HG03378 (cell line): ENCODE measurements around the gene TMEM171.

Experiments
- ATAC-seq: cut with Tn5 transposase; IDR thresholded peaks from one replicate; pipeline ENCODE4 v1.9.1; 2021; ENCODE audit warnings: mild to moderate bottlenecking, moderate library complexity; ENCODE audit not compliant: unreplicated experiment

TMEM171 gene

GRCh38 chr5:73119451-73120157, 771 bp upstream of the TMEM171 start:
- ATAC-seq, result no peak

- no peak for ATAC-seq
Measured at GRCh38 chr5:73121119-73121463, 716 bp downstream of the TMEM171 start.

DNA sequence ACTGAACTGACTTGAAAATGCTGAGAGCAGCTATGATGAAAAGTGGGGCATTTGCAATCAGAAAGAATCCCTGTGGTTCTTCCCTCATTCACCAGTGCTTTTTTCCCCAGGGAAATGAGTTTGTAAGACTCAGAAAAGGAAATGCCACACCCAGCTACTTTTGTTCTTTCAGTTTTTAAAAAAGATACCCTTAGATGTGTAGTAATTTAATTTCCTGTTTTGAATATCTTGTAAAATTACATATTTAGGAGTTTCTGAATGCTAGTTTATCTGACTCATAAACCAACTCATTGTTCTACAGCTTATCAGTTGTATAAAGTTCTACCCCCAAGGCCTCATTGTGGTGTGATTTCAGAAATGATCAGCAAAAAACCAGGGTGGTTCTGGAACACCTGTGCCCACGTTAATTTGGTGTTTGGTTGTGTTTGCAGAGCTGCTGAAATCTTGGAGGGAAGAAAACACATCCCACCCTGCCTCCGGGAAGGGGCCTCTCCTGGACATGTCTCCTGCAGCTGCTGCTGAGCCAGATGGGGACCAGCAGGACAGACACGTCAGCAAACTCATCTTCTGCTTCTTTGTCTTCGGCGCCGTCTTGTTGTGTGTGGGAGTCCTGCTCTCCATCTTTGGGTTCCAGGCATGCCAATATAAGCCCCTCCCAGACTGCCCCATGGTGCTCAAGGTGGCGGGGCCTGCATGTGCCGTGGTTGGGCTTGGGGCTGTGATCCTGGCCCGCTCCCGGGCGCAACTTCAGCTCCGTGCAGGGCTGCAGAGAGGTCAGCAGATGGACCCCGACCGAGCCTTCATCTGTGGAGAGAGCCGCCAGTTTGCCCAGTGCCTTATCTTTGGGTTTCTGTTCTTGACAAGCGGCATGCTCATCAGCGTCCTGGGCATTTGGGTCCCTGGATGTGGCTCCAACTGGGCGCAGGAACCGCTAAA, 2.8 kb downstream of the TMEM171 start:
- ATAC-seq, result no peak

- no peak for ATAC-seq
Measured at GRCh38 chr5:73125289-73125688, 4.9 kb downstream of the TMEM171 start.

DNA sequence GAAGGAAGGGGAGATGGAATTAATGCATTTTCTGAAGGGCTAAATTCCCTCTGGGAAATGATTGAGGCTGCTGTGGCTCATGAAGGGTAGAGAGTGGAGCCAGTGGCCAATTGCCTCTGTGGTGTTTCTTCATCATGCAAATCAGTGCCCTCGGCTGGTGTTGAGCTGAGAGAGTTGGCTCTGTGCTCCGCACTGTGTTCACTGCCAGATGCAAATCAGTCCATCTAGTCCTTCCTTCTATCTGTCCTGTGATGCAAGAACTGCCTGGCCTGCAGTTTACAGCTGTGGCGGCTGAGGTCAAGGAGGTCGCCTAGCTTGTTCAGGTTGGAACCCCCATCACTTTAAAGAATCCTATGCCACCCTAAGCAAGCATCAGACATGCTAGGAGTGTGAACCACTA, 6.0 kb downstream of the TMEM171 start:
- ATAC-seq, result no peak

- ATAC-seq, result no peak
Measured at GRCh38 chr5:73126957-73127356, 6.6 kb downstream of the TMEM171 start.

- ATAC-seq, result no peak
Measured at GRCh38 chr5:73129143-73129542, 8.8 kb downstream of the TMEM171 start.

DNA sequence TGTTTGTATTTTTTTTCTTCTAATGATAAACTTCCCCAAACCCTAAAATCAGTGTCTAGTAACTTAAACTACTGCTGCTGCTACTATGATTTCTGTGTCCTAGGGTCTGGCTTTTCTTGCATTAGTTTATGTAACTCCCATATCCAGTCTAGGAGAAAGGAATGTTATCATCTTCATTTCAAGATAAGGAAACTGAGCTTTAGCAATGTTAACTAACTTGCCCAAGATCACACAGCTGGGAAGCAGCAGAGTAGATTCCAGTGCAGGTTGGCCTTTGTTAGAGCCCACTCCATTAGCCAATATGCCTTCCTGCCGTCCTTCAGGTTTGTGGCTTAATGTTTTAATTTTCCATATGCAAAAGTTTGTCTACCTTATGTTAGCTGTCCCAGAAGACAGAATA, 10.4 kb downstream of the TMEM171 start:
- ATAC-seq, result no peak

DNA sequence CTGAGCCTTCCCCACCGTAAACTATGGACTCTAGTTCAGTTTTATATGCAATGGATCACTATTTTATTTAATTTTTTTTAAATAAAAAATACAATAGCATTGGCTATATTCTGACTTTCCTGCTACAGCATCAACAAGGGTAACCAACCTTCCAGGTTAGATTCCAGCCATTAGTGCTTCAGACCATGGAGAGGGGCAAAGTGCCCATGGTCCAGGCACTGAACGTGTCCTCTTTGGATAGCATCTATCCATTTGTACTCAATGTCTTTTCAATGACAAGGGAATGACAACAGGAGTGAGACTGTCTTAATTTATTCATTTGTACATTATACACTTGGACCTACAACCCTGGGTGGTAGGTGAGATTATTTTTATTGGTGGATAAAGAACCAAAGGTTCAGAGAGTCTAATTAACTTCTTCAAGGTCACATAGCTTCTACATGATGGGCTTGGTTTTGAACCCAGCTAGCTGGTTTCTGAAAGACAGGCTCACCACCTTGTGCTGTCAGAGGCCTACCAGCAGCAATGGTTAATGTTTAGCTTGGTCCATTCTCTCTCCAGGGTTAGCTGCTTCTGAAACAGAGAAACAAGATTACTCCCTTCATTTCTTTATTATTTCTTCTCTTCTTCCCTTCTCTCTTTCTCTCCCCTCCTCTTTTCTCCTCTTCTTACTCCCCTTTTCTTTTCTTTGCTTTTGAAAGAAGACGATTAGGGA, 11.5 kb downstream of the TMEM171 start:
- no peak for ATAC-seq

GRCh38 chr5:73132759-73133158, 12.4 kb downstream of the TMEM171 start:
- ATAC-seq, result no peak

GRCh38 chr5:73135021-73135420, 14.6 kb downstream of the TMEM171 start:
- no peak for ATAC-seq

- ATAC-seq, result no peak
Measured at GRCh38 chr5:73135429-73136054, 15.2 kb downstream of the TMEM171 start.

GRCh38 chr5:73136055-73136562, 15.7 kb downstream of the TMEM171 start:
- ATAC-seq, result no peak

- no peak for ATAC-seq
Measured at GRCh38 chr5:73137563-73138530, 17.5 kb downstream of the TMEM171 start.

DNA sequence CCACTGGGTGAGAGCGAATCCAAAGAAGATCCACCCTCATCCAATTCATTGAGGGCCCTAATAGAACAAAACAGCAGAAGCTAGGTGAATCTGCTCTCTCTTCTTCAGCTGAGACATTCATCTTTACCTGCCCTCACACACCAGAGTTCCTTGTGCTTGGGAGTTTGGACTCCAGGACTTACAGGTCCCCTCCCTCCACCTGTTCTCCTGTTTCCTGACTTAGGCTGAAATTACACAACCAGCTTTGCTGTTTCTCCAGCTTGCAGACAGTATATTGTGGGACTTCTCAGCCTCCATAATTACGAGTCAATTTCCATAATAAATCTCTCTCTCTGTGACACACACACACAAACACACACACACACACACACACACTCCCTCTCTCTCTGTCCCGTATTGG, 19.1 kb downstream of the TMEM171 start:
- no peak for ATAC-seq

- ATAC-seq, result no peak
Measured at GRCh38 chr5:73140801-73141200, 20.4 kb downstream of the TMEM171 start.

DNA sequence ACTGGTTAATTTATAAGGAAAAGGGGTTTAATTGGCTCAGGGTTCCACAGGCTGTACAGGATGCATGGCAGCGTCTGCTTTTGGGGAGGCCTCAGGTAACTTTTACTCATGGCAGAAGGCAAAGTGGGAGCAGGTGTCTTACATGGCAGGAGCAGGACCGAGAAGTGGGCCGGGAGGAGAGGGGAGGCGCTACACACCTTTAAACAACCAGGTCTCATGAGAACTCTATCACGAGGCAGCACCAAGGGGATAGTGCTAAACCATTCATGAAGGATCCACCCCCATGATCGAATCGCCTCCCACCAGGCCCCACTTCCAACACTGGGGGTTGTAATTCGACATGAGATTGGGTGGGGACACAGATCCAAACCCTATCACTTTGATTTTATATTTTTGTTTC, 21.7 kb downstream of the TMEM171 start:
- no peak for ATAC-seq

GRCh38 chr5:73143716-73144115, 23.3 kb downstream of the TMEM171 start:
- ATAC-seq, result no peak

- ATAC-seq, result no peak
Measured at GRCh38 chr5:73149540-73149939, 29.2 kb downstream of the TMEM171 start.

DNA sequence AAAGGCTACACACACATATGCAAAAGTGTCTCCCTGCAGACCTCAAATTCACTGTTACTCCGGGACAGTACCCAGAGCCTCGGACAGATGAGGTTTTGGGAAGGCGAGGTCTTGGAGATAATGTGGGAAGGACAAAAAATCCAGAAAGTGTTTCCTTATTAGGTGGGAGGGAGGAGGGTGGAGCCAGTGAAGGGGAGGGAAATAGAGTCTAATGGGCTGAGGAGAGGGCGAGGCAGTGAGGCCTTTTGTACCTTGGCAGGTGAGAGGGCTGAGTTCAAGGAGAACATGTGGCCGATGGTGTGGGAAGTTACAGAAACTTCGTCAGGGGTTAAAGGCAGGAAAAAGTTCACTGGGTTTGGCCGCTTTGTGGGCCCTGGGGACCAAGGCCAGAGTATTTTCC, 30.5 kb downstream of the TMEM171 start:
- ATAC-seq, result no peak
